Cardiac fibroblast (primary cell): ENCODE data around the gene TFF2.

Source experiments
- DNase-seq, 2 donors: peaks; one replicate each; pipeline versions ENCODE4 v3.0.0 to v3.0.0-alpha.2; 2010; ENCODE audit warnings: low read depth in 2 of 2
- H3K4me3 ChIP-seq, 2 donors: replicated peaks in 1 of 2; 1 replicate in 1 of 2; 2 replicates in 1 of 2; pipeline ENCODE4 v1.5.1; 2011; ENCODE audit warnings: low read depth in 2 of 2, low read length in 2 of 2, mild to moderate bottlenecking in 2 of 2, moderate library complexity in 1 of 2
- TF ChIP-seq, protein P1 (sequence below): IDR thresholded peaks from one replicate; pipeline ENCODE4 v1.5.1; 2011; ENCODE audit warnings: low read depth, mild to moderate bottlenecking, low read length, inconsistent platforms

TFF2 gene

DNA sequence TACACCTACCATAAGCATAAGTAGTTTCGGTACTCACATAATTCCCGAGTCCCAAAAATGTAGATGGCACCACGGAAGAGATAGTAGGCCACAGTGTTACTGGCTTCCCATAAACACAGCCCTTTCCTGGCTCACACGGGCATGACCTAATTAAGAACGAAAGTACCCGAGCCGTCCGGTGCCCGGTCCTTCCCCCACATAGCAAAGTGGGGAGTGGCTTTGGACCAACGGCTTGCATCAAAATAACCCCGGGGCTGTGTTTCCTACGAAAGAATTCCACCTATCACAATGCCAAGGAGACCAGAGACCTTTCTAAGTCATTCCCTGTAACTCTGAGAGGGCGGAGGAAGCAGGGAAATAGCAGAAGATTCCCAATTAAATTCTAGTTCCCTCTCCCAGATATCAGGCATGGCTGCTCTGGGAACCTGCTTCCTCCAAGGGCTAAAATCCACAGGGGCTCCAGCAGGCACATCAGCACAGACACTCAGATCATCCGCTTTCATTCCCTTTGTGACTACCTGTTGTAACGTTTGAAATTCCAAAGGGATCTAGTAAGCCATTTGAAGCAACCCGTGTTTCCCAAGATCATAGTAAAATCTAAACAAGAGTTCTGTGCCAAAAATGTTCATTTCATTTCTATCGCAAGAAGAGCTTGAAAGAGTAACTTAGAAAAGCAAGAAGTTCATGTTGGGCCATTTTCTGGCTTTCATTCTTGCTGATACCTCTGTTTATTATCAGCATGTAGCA lies 45.3 kb upstream of the TFF2 start, which contains the start of gene TMPRSS3:
TMPRSS3 (minus strand) TSS at position 148 of the 747 bp plus-strand sequence. CDS start 635 bp downstream, outside the sequence.
- DNase-seq = no peak
- no peak within 1 kb of the TSS for H3K4me3 ChIP-seq

GRCh38 chr21:42395302-42395701 lies 44.5 kb upstream of the TFF2 start:
- TF ChIP-seq, protein P1, sequence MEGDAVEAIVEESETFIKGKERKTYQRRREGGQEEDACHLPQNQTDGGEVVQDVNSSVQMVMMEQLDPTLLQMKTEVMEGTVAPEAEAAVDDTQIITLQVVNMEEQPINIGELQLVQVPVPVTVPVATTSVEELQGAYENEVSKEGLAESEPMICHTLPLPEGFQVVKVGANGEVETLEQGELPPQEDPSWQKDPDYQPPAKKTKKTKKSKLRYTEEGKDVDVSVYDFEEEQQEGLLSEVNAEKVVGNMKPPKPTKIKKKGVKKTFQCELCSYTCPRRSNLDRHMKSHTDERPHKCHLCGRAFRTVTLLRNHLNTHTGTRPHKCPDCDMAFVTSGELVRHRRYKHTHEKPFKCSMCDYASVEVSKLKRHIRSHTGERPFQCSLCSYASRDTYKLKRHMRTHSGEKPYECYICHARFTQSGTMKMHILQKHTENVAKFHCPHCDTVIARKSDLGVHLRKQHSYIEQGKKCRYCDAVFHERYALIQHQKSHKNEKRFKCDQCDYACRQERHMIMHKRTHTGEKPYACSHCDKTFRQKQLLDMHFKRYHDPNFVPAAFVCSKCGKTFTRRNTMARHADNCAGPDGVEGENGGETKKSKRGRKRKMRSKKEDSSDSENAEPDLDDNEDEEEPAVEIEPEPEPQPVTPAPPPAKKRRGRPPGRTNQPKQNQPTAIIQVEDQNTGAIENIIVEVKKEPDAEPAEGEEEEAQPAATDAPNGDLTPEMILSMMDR = no peak
- H3K4me3 ChIP-seq = no peak overlapping the region
- DNase-seq = no peak

More for the DNA sequence above, 45.3 kb upstream of the TFF2 start, which contains the start of gene TMPRSS3:
- TF ChIP-seq, protein P1 = no peak

DNA sequence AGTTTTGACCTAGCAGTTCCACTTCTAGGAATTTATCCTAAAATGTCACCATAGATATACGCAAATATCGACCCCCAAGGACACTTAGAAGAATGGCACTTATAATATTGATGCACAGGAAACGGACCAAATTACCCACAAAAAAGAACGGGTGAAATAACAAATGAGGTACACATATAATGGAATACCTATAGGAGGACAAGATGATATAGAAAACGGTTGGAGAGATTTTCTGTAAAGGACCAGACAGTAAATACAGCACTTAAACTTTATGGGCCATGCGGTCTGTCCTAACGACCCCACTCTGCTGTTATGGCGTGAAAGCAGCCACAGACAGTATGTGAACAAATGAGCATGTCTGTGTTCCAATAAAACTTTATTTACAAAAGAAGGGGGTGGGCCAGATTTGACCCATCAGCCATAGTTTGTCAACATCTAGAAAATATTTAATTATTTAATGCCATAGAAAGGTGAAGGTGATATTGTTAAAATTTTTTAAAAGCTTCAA lies 42.7 kb upstream of the TFF2 start:
- H3K4me3 ChIP-seq = no peak overlapping the region
- DNase-seq = no peak
- TF ChIP-seq, protein P1 = no peak

DNA sequence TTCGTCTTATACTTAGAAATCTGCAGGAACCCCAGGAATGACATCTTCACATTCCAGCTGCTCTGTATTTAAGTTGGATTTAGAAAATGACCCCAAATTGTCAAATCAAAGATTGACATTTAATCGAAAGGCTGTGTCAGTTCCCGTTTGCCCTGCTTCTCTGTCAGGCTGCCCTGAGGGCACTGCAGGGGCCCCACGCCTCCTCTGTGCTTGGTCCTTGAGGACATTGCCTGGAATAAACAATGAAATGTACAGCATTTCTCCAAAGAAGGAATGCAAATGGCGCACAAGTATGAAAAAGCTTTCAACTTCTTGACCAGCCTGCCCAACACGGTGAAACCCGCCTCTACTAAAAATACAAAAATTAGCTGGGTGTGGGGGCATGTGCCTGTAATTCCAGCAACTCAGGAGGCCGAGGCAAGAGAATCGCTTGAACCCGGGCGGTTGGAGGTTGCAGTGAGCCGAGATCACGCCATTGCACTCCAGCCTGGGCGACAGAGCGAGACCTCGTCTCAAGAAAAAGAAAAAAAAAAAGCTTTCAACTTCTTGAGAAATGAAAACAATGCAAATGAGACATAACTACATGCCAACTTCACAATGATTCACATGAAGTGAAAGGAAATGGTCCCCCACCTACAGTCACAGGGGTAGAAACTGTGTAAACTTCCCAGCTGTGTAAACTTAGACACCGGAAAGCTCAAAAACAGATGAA lies 42.1 kb upstream of the TFF2 start:
- H3K4me3 ChIP-seq = no peak overlapping the region
- DNase-seq = no peak

DNA sequence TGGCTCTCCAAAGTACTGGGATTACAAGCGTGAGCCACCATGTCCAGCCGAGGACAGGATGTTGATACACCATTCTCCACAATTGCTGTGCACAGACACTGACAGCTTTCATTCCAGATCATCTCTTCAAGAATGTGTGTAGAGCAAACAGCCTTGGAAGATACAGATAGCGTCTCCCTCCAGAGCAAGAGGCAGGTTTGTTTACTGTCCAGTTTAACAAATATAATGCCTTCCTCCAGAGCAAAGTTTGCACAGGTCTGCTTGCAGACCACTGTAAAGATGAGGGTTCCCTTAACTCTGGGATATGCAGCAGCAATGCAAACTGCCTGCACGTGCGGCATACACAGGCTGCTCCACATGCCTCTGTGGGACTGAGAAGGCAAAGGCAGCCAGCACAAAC lies 40.5 kb upstream of the TFF2 start:
- no peak overlapping the region for H3K4me3 ChIP-seq
- TF ChIP-seq, protein P1 = no peak
- no peak for DNase-seq

More for the DNA sequence above, 42.1 kb upstream of the TFF2 start:
- TF ChIP-seq, protein P1 = no peak

DNA sequence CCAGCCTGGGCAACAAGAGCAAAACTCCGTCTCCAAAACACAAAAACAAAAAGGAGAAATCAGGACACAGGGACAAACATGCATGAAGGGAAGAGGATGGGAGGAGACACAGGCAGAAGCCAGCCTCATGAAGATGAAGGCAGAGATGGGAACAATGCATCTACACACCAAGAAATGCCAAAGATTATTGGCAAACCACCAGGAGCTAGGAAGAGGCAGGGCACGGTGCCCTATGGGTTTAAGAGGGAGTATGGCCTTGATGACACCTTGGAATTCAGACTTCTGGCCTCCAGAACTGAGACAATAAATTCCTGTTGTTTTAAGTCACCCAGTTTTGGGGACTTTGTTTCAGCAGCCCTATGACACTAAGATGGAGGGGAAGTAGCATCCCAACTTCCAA lies 39.9 kb upstream of the TFF2 start:
- DNase-seq = no peak
- H3K4me3 ChIP-seq = no peak overlapping the region
- TF ChIP-seq, protein P1 = no peak
